Mesodermal cell (in vitro differentiated cells): ENCODE measurements around the gene U2AF2.

ENCODE experiments used
- H3K27ac ChIP-seq: 2 replicates; pipeline ENCODE4 v1.7.0; 2013; ENCODE audit warnings: mild to moderate bottlenecking, low read depth, low read length, moderate library complexity; ENCODE audit not compliant: severe bottlenecking
- H3K36me3 ChIP-seq: 2 replicates; pipeline ENCODE4 v1.7.1; 2013; ENCODE audit warnings: mild to moderate bottlenecking, low read length, moderate library complexity; ENCODE audit not compliant: control insufficient read depth, insufficient read depth
- H3K4me1 ChIP-seq: one replicate; pipeline ENCODE4 v1.7.1; 2013; ENCODE audit warnings: mild to moderate bottlenecking, low read length; ENCODE audit not compliant: insufficient read depth, control insufficient read depth, poor library complexity, severe bottlenecking
- H3K4me3 ChIP-seq: 2 replicates; pipeline ENCODE4 v1.7.0; 2013; ENCODE audit warnings: low read length, control low read depth, mild to moderate bottlenecking; ENCODE audit not compliant: insufficient read depth, poor library complexity, severe bottlenecking; ENCODE audit errors: extremely low read depth
- H3K9me3 ChIP-seq: 2 replicates; pipeline ENCODE4 v1.7.1; 2013; ENCODE audit warnings: mild to moderate bottlenecking, low read length, moderate library complexity; ENCODE audit not compliant: control insufficient read depth
- WGBS, 2 experiments: methylation state at CpG; one replicate each; pipeline ENCODE4 v1.1.5; 2013; ENCODE audit warnings: missing lambda C conversion rate in 2 of 2; ENCODE audit not compliant: insufficient coverage in 2 of 2; 5-methylcytosine and 5-hydroxymethylcytosine counted together

Gene U2AF2

GRCh38 chr19:55670280-55671053 lies 15.6 kb downstream of the U2AF2 start:
- no peak overlapping the region for H3K4me3 ChIP-seq
- H3K4me1 ChIP-seq: peaks cover 10% of the 10 kb centered on the region
- H3K27ac ChIP-seq: peak overlapping the region; percentile 23
- WGBS, 2 experiments: 91 to 94% methylated on average over 18 to 22 of the region's 23 CpGs
- no peaks in the 10 kb centered on the region for H3K9me3 ChIP-seq
- peaks cover 73% of the 10 kb centered on the region for H3K36me3 ChIP-seq

- peaks cover 12% of the 10 kb centered on the region for H3K4me1 ChIP-seq
- H3K36me3 ChIP-seq: peaks cover 68% of the 10 kb centered on the region
- H3K4me3 ChIP-seq: no peak overlapping the region
- peak overlapping the region; percentile 23 for H3K27ac ChIP-seq
- WGBS, 2 experiments: 88 to 97% methylated on average over 2 of the region's 2 CpGs
- no peaks in the 10 kb centered on the region for H3K9me3 ChIP-seq
These were observed 16.2 kb downstream of the U2AF2 start for GRCh38 chr19:55671054-55671378.

GRCh38 chr19:55672418-55672817 lies 17.6 kb downstream of the U2AF2 start:
- Histone ChIP-seq H3K36me3 (peaks cover 58% of the 10 kb centered on the region), H3K27ac (no peak overlapping the region), H3K4me3 (no peak overlapping the region), H3K9me3 (no peaks in the 10 kb centered on the region), H3K4me1 (peaks cover 23% of the 10 kb centered on the region)
- 92 to 100% methylated on average over 1 to 4 of the region's 5 CpGs for WGBS, 2 experiments

- H3K4me3 ChIP-seq: no peak overlapping the region
- peaks cover 23% of the 10 kb centered on the region for H3K4me1 ChIP-seq
- H3K9me3 ChIP-seq: no peaks in the 10 kb centered on the region
- peak overlapping the region; percentile 12 for H3K27ac ChIP-seq
- H3K36me3 ChIP-seq: peaks cover 57% of the 10 kb centered on the region
- WGBS, 2 experiments: 70 to 80% methylated on average over 3 to 9 of the region's 9 CpGs
These were observed 18.6 kb downstream of the U2AF2 start for GRCh38 chr19:55673465-55673864.

GRCh38 chr19:55673889-55674288 lies 19.1 kb downstream of the U2AF2 start:
- WGBS, 2 experiments: 88 to 95% methylated on average over 3 to 4 of the region's 15 CpGs
- no peak overlapping the region for H3K4me3 ChIP-seq
- peaks cover 57% of the 10 kb centered on the region for H3K36me3 ChIP-seq
- no peaks in the 10 kb centered on the region for H3K9me3 ChIP-seq
- peaks cover 24% of the 10 kb centered on the region for H3K4me1 ChIP-seq
- peak overlapping the region; percentile 12 for H3K27ac ChIP-seq

GRCh38 chr19:55674459-55674840 lies 19.6 kb downstream of the U2AF2 start:
- peaks cover 29% of the 10 kb centered on the region for H3K4me1 ChIP-seq
- WGBS, 2 experiments: 28 to 31% methylated on average over 9 to 17 of the region's 17 CpGs
- H3K9me3 ChIP-seq: no peaks in the 10 kb centered on the region
- H3K4me3 ChIP-seq: peak overlapping the region; percentile 90
- peak overlapping the region; percentile 86 for H3K27ac ChIP-seq
- peaks cover 57% of the 10 kb centered on the region for H3K36me3 ChIP-seq

GRCh38 chr19:55674841-55675660 lies 20.2 kb downstream of the U2AF2 start, which contains the start of gene EPN1:
EPN1 (plus strand) TSS chr19:55675226; CDS start chr19:55678628, 3,402 bp downstream.
- H3K9me3 ChIP-seq: no peaks in the 10 kb centered on the region
- H3K4me1 ChIP-seq: peaks cover 35% of the 10 kb centered on the region
- H3K36me3 ChIP-seq: peaks cover 57% of the 10 kb centered on the region
- H3K27ac ChIP-seq: peak within 1 kb of the TSS; percentile 86
- H3K4me3 ChIP-seq: peak within 1 kb of the TSS; percentile 90
- WGBS, 2 experiments: 1% methylated on average over 62 to 82 of the region's 101 CpGs

GRCh38 chr19:55675661-55676354 lies 21.0 kb downstream of the U2AF2 start:
- H3K4me3 ChIP-seq: peak overlapping the region; percentile 90
- peaks cover 57% of the 10 kb centered on the region for H3K36me3 ChIP-seq
- H3K27ac ChIP-seq: peak overlapping the region; percentile 86
- H3K9me3 ChIP-seq: no peaks in the 10 kb centered on the region
- WGBS, 2 experiments: 30 to 40% methylated on average over 11 to 14 of the region's 16 CpGs
- peaks cover 41% of the 10 kb centered on the region for H3K4me1 ChIP-seq

- H3K36me3 ChIP-seq: peaks cover 61% of the 10 kb centered on the region
- no peaks in the 10 kb centered on the region for H3K9me3 ChIP-seq
- peak overlapping the region; percentile 90 for H3K4me3 ChIP-seq
- H3K27ac ChIP-seq: no peak overlapping the region
- H3K4me1 ChIP-seq: peaks cover 43% of the 10 kb centered on the region
- WGBS, 2 experiments: 86 to 90% methylated on average over 3 to 4 of the region's 5 CpGs
These were observed 21.5 kb downstream of the U2AF2 start for GRCh38 chr19:55676383-55676782.

GRCh38 chr19:55676889-55677505 lies 22.2 kb downstream of the U2AF2 start:
- Histone ChIP-seq H3K27ac (peak overlapping the region; percentile 42), H3K4me3 (no peak overlapping the region), H3K9me3 (no peaks in the 10 kb centered on the region), H3K4me1 (peaks cover 43% of the 10 kb centered on the region), H3K36me3 (peaks cover 61% of the 10 kb centered on the region)
- WGBS, 2 experiments: 90% methylated on average over 2 to 3 of the region's 7 CpGs
